ENCODE results near the gene BCHE.
A peak's percentile ranks its signal among the peaks of the same experiment; 100 is the strongest.

Gene BCHE

DNA sequence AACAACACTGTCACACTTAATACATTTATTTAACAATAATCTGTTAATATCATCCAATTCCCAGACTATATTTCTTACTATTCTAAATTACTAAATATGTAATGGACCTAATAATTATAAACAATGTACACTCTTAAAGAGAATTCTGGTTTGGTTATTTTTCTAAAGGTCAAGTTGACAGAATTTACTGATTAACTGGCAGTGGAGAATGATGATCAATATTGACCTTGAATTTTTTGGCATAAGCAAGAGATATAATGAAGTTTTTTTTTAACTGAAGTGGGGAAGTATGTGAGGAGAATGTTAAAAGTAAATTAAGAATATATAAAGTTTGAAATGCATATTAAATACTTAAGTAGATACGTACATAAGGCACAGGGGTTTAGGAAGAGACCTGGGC is 33.8 kb downstream of the BCHE start:
- H3K4me3 ChIP-seq (replicated peaks; ENCODE audit: low read depth, low read length): no peak overlapping the region
- TF ChIP-seq, protein P1, sequence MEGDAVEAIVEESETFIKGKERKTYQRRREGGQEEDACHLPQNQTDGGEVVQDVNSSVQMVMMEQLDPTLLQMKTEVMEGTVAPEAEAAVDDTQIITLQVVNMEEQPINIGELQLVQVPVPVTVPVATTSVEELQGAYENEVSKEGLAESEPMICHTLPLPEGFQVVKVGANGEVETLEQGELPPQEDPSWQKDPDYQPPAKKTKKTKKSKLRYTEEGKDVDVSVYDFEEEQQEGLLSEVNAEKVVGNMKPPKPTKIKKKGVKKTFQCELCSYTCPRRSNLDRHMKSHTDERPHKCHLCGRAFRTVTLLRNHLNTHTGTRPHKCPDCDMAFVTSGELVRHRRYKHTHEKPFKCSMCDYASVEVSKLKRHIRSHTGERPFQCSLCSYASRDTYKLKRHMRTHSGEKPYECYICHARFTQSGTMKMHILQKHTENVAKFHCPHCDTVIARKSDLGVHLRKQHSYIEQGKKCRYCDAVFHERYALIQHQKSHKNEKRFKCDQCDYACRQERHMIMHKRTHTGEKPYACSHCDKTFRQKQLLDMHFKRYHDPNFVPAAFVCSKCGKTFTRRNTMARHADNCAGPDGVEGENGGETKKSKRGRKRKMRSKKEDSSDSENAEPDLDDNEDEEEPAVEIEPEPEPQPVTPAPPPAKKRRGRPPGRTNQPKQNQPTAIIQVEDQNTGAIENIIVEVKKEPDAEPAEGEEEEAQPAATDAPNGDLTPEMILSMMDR (IDR thresholded peaks at IDR 0.05; ENCODE audit: low read length, missing control alignments): no peak
- DNase-seq (ENCODE audit: low read depth): no peak

- DNase-seq (ENCODE audit: low read depth): peak; percentile 21
- H3K4me3 ChIP-seq (replicated peaks; ENCODE audit: low read depth, low read length): no peak overlapping the region
- TF ChIP-seq, protein P1 (IDR thresholded peaks at IDR 0.05; ENCODE audit: low read length, missing control alignments): no peak
These were observed 36.3 kb downstream of the BCHE start for GRCh38 chr3:165800970-165801369.

DNA sequence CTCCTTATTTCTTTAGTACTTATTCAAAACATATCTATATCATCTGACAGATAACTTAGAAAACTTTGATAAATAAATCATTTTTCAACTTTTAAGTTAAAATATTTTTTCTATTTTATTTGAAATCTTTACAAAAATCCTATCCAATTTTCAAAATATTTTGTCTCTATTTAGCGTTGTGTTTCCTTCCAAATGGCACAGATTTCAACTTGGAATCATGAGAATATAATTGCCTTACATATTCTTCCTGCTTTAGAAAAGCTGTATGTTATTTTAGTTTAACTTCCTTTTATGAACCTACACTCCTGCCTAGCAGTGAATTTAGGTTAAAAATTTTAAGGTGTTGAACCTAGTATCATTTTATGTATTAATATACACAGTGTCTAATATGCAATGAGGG is 38.2 kb downstream of the BCHE start:
- TF ChIP-seq, protein P1 (IDR thresholded peaks at IDR 0.05; ENCODE audit: low read length, missing control alignments): no peak
- no peak overlapping the region for H3K4me3 ChIP-seq (replicated peaks; ENCODE audit: low read depth, low read length)
- DNase-seq (ENCODE audit: low read depth): no peak

GRCh38 chr3:165797551-165797950 is 39.7 kb downstream of the BCHE start:
- TF ChIP-seq, protein P1 (IDR thresholded peaks at IDR 0.05; ENCODE audit: low read length, missing control alignments): no peak
- no peak for DNase-seq (ENCODE audit: low read depth)
- no peak overlapping the region for H3K4me3 ChIP-seq (replicated peaks; ENCODE audit: low read depth, low read length)

- DNase-seq (ENCODE audit: low read depth): no peak
- H3K4me3 ChIP-seq (replicated peaks; ENCODE audit: low read depth, low read length): no peak overlapping the region
- TF ChIP-seq, protein P1 (IDR thresholded peaks at IDR 0.05; ENCODE audit: low read length, missing control alignments): no peak
These were observed 40.5 kb downstream of the BCHE start for GRCh38 chr3:165796701-165797100.

GRCh38 chr3:165788531-165788930 is 48.7 kb downstream of the BCHE start:
- no peak for DNase-seq (ENCODE audit: low read depth)
- TF ChIP-seq, protein P1 (IDR thresholded peaks at IDR 0.05; ENCODE audit: low read length, missing control alignments): no peak
- no peak overlapping the region for H3K4me3 ChIP-seq (replicated peaks; ENCODE audit: low read depth, low read length)

GRCh38 chr3:165786013-165786412 is 51.2 kb downstream of the BCHE start:
- no peak for DNase-seq (ENCODE audit: low read depth)
- TF ChIP-seq, protein P1 (IDR thresholded peaks at IDR 0.05; ENCODE audit: low read length, missing control alignments): no peak
- no peak overlapping the region for H3K4me3 ChIP-seq (replicated peaks; ENCODE audit: low read depth, low read length)
